NCI-H2171 (cell line): Measurements from ENCODE around the gene FEN1.

Experiments used
- DNase-seq: peaks from one replicate; lab custom pipeline; 2025; lab: John Stamatoyannopoulos, UW

The FEN1 gene

DNA sequence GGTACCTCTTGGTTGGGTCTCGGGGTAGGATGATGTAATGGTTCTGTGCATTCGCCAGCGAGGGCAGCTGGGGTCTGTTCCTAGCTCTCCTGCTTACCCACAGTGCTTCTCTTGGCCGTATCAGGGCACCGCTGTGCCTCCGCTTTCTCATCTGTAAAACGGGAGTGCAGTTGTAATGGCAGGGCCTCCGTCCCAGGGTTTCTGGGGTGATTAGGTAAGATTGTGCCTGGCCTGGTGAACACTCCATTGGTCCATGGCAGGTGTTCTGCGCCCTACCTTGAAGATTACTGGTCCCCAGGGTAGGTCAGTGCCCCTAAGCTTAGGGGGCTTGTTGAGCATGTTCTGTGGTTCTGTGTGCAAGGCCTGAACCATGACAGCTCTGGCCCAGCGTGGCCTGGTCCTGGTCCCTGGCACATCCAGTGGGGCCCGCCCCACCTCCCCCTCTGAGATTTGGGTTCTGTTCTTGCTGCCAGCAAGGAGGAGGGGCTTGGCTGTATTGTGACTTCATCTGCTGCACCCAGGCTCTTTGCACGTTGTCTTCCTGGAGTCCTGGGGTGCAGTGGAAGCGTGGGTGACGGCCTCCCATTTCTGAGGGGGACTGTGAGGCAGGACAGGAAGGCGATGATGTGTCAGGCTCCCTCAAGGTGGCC is 35.4 kb upstream of the FEN1 start:
- no peak for DNase-seq

DNA sequence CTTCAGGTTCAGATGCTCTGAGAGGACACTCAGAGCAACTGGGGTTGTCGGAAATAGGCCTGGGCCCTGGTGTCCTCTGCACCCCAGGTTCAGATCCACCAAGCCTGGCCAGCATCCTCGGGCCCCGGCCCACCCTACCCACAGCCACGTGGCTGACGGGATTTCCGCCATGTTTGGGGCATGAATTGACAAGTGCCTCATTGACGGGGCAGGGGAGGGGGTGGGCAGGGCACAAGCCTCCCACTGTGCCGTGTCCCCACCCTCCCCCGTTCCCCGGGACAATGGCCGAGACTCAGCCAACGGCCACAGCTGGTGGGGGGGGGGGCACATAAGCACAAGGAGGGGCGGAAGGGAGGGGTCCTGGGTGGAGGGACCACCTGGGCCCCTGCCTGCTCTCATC is 31.8 kb upstream of the FEN1 start:
- DNase-seq = no peak

GRCh38 chr11:61761440-61762222 is 31.1 kb upstream of the FEN1 start:
- DNase-seq = no peak

DNA sequence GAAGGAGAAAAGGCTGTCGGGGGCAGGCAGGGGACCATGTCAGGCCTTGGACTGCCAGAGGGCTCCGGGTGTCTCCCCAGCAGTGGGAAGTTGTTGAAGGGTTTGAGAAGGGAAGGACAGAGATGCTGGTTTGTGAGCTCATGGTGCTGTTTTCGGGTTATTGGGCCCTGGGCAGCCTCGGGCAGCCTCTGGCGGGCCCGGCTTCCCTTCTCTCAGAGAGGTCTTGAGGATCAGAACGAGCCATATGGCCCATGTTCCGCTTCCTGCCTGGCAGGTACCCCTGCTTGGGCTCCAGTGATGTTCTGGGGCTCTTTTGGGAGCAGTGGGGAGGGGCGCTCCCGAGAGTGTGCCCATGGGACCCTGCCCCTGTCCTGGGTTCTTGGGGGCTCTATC is 30.5 kb upstream of the FEN1 start:
- DNase-seq = no peak

GRCh38 chr11:61762798-61763197 is 29.9 kb upstream of the FEN1 start:
- DNase-seq = no peak

GRCh38 chr11:61763930-61764605 is 28.6 kb upstream of the FEN1 start:
- DNase-seq = no peak

DNA sequence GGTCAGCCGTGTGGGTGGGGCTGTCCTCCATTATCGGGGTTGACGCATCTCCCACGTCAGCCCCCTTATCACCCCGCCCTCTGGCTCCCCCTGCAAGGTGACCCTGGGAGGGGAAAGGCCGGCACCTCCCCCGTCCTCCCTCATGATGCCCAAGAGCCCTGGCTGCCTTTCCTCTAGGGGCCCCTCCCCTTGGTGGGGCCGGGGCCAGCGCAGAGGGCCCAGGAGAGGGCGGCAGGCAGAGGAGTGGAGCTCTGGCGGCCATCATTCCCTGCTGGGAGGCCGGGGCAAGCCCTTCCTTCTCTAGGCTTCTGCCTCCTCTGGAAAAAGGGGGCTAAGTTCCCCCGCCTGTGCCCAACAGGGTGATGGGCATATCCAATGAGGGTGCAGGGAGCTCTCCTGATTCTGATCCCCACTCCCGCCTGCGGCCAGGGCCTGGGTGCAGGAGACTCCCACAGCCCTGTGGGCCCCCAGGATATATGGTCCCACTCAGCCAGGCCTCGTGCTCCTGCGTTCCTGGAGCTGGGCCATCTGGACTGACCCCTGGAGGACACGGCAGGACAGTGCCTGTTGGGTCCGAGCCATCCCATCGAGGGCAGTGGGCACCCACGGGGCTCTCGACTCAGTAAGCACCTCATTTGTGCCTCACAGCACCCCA is 28.0 kb upstream of the FEN1 start:
- DNase-seq = no peak

DNA sequence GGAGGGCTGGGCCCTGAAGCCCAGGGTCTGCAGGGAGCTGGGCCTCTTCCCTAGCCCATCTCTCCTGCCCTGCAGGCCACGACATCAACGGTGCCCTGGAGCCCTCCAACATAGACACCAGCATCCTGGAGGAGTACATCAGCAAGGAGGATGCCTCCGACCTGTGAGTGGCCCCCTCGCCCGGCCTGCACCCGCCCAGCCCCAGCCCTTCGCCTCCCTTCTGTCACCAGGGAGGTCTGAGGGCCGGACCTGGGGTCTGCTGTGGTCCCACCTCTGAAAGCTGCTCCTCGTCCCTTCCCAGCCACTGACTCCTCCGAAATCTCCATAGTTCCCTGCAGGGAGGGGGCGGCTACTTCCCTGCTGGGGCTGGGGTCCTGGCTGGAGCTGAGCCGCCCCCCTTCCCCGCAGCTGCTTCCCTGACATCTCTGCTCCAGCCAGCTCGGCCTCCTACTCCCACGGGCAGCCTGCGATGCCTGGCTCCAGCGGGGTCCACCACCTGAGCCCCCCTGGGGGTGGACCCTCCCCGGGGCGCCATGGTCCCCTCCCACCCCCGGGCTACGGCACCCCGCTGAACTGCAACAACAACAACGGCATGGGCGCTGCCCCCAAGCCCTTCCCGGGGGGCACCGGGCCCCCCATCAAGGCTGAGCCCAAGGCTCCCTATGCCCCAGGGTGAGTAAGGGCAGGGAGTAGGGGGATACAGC is 27.0 kb upstream of the FEN1 start:
- no peak for DNase-seq

GRCh38 chr11:61766353-61766841 is 26.3 kb upstream of the FEN1 start:
- DNase-seq = no peak

DNA sequence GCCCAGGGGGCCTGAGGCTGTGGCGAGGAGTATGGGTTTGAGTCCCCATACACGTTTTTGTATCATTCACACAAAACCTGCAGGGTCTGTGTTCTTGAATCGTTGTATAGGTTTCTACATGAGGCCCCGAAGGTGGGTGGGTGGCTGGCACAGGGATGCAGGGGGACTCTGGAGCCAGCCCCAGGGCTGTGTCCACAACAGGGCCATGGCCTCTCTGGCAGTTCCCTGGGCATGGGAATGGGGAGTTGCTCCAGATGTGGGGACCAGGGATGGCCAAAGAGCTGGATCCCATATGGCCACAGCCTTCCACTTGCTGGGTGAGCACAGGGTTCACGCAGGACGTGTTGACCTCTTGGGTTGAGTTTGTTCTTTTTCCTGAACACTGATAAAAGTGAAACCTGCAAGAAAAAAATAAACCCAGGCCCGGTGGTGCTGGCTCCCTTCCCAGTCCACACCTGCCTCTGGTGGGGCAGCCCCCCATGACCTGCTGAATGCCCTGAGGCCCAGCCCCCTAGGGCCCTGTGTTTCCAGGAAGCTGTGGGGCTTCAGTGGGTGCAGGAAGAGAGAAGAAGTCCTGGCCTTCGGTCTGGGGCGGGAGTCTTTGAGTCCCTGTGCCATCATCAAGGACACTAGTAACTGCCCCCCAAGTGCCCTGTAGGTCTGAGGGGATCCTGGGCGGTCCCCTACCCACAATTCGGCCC is 24.2 kb upstream of the FEN1 start:
- DNase-seq = no peak

DNA sequence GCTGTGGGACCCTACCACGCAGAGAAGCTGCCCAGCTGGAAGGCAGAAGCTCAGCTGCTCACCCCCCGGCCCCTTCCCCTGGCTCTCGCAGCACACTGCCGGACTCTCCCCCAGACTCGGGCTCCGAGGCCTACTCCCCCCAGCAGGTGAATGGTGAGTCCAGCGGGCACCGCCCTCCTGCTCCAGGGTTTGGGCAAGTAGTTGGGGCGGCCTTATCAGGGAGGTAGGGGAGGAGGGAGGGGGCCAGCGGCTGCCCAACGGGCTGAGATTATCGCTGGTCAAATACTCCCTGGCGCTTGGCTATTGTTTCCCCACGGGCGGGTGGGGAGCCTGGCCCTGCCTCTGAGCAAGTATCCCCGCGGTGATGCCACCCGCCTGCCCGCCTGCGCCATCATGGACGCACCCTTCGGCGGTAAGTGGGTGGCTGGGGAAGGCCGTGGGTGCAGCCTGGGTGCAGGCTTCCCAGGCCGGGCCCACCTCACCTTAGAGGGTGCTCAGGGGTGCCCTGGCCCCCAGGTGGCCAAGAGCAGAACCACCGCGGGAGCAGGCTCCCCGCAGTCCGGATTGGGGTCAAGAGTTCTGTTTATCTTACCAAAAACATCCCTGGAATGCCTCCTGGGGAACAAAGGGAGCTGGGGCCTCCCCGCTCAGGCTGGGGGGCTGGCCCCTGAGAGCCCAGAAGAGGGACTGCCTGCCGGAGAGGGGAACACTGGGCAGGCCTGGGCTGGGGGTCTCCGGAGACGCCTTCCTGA is 23.4 kb upstream of the FEN1 start:
- no peak for DNase-seq

- no peak for DNase-seq
These were observed 22.6 kb upstream of the FEN1 start for GRCh38 chr11:61769946-61770683.

- no peak for DNase-seq
These were observed 21.4 kb upstream of the FEN1 start for GRCh38 chr11:61771195-61771894.

- no peak for DNase-seq
These were observed 20.7 kb upstream of the FEN1 start for GRCh38 chr11:61771985-61772455.

- DNase-seq = no peak
These were observed 19.4 kb upstream of the FEN1 start for GRCh38 chr11:61773356-61773755.

GRCh38 chr11:61773809-61774208 is 18.9 kb upstream of the FEN1 start:
- DNase-seq = no peak

DNA sequence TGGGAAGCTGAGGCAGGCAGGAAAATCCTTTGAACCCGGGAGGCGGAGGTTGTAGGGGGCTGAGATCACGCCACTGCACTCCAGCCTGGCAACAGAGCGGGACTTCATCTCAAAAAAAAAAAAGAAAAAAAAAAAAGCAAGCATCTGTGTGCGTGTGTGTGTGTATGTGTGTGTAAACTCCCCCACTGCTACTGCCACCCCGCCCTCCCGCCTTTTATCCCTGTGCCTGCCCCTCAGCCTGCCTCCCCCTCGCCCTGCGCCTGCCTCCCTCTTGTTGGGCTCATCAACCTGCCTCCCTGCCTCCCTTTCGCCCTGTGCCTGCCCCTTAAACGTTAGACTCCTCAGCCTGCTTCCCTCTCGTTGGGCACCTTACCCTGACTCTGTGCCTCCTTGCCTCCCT is 18.3 kb upstream of the FEN1 start:
- no peak for DNase-seq

GRCh38 chr11:61775106-61775505 is 17.6 kb upstream of the FEN1 start:
- no peak for DNase-seq
